Loucy (cell line): ENCODE measurements around the gene IQCE.

Source experiments
- H2AFZ ChIP-seq: fragments of 200-600 bp; sonication (generic); 2 replicates; pipeline ENCODE4 v1.6.0; 2016; ENCODE audit warnings: antibody characterized with exemption, mild to moderate bottlenecking, low read length, moderate library complexity
- H3F3A ChIP-seq: fragments of 200-600 bp; 2 replicates; pipeline ENCODE4 v1.6.0; 2016; ENCODE audit warnings: antibody characterized with exemption, low read depth, mild to moderate bottlenecking
- H3K27me3 ChIP-seq: fragments of 200-600 bp; sonication (generic); 2 replicates; pipeline ENCODE4 v1.6.1; 2014; ENCODE audit warnings: low read length, mild to moderate bottlenecking; ENCODE audit not compliant: insufficient read depth, poor library complexity, severe bottlenecking
- H3K36me3 ChIP-seq: fragments of 200-600 bp; sonication (generic); 2 replicates; pipeline ENCODE4 v1.6.1; 2016; ENCODE audit warnings: low read length; ENCODE audit not compliant: insufficient read depth
- H3K4me1 ChIP-seq: fragments of 200-600 bp; sonication (generic); 2 replicates; pipeline ENCODE4 v1.5.1; 2014; ENCODE audit warnings: low read length, mild to moderate bottlenecking; ENCODE audit not compliant: insufficient read depth, poor library complexity, severe bottlenecking
- H3K4me2 ChIP-seq: fragments of 200-600 bp; sonication (generic); 2 replicates; pipeline ENCODE4 v1.6.0; 2014; ENCODE audit warnings: antibody characterized with exemption, low read length, low read depth, mild to moderate bottlenecking; ENCODE audit not compliant: poor library complexity, severe bottlenecking
- H3K4me3 ChIP-seq: fragments of 200-600 bp; sonication (generic); 2 replicates; pipeline ENCODE4 v1.5.1; 2014; ENCODE audit warnings: low read length, mild to moderate bottlenecking, mixed read lengths; ENCODE audit not compliant: poor library complexity, severe bottlenecking
- H3K79me2 ChIP-seq: fragments of 200-600 bp; sonication (generic); 2 replicates; pipeline ENCODE4 v1.6.1; 2014; ENCODE audit warnings: low read length; ENCODE audit not compliant: insufficient read depth
- H3K9ac ChIP-seq: fragments of 200-600 bp; sonication (generic); 2 replicates; pipeline ENCODE4 v1.6.0; 2014; ENCODE audit warnings: mild to moderate bottlenecking, low read depth, low read length, moderate library complexity; ENCODE audit not compliant: poor library complexity, severe bottlenecking
- H3K9me2 ChIP-seq: fragments of 200-600 bp; sonication (generic); replicated peaks from 2 replicates; pipeline ENCODE4 v1.6.1; 2016; ENCODE audit warnings: low read depth, low read length, mixed read lengths
- H3K9me3 ChIP-seq: fragments of 200-600 bp; sonication (generic); 2 replicates; pipeline ENCODE4 v1.6.1; 2014; ENCODE audit warnings: mild to moderate bottlenecking, antibody characterized with exemption, low read length, low read depth; ENCODE audit not compliant: insufficient read depth
- H4K20me1 ChIP-seq: fragments of 200-600 bp; sonication (generic); 2 replicates; pipeline ENCODE4 v1.6.0; 2014; ENCODE audit warnings: antibody characterized with exemption, low read length, mild to moderate bottlenecking; ENCODE audit not compliant: insufficient read depth, poor library complexity, severe bottlenecking
- CTCF ChIP-seq: fragments of 200-600 bp; sonication (generic); conservative IDR thresholded peaks from 2 replicates; pipeline ENCODE4 v1.5.1; 2014; ENCODE audit warnings: mild to moderate bottlenecking, antibody characterized with exemption, low read length
- EZH2phosphoT487 ChIP-seq: fragments of 200-600 bp; IDR thresholded peaks from 2 replicates; pipeline ENCODE4 v1.6.1; 2018; ENCODE audit warnings: antibody characterized with exemption, mild to moderate bottlenecking, moderate library complexity, borderline replicate concordance

Gene IQCE

GRCh38 chr7:2651847-2652735 lies 93.3 kb downstream of the IQCE start:
- Histone ChIP-seq H3K9me3 (no peaks in the 10 kb centered on the region), H3K4me1 (no peaks in the 10 kb centered on the region), H3K9ac (no peak overlapping the region), H3K79me2 (no peaks in the 10 kb centered on the region), H3K27me3 (no peaks in the 10 kb centered on the region), H3K9me2 (no peaks in the 10 kb centered on the region), H2AFZ (no peak overlapping the region), H3K4me2 (no peak overlapping the region), H3K4me3 (no peak overlapping the region), H3F3A (no peaks in the 10 kb centered on the region), H4K20me1 (peaks cover 13% of the 10 kb centered on the region), H3K36me3 (peaks cover 60% of the 10 kb centered on the region; the same call in 1 of the 2 replicates)
- TF ChIP-seq CTCF (no peak), EZH2phosphoT487 (no peak)

- Histone ChIP-seq H3K9me2 (no peaks in the 10 kb centered on the region), H4K20me1 (peaks cover 6% of the 10 kb centered on the region), H3K27me3 (no peaks in the 10 kb centered on the region), H3K4me2 (no peak overlapping the region), H3K4me1 (no peaks in the 10 kb centered on the region), H3K4me3 (no peak overlapping the region), H2AFZ (no peak overlapping the region), H3K9ac (no peak overlapping the region), H3F3A (no peaks in the 10 kb centered on the region), H3K79me2 (no peaks in the 10 kb centered on the region), H3K36me3 (peaks cover 58% of the 10 kb centered on the region; the same call in 1 of the 2 replicates), H3K9me3 (no peaks in the 10 kb centered on the region)
- TF ChIP-seq CTCF (no peak), EZH2phosphoT487 (no peak)
These were observed 93.9 kb downstream of the IQCE start for GRCh38 chr7:2652736-2653060.

- no peak overlapping the region for H2AFZ ChIP-seq
- no peaks in the 10 kb centered on the region for H3K9me3 ChIP-seq
- no peaks in the 10 kb centered on the region for H3F3A ChIP-seq
- no peaks in the 10 kb centered on the region for H4K20me1 ChIP-seq
- H3K4me3 ChIP-seq = no peak overlapping the region
- H3K4me1 ChIP-seq = no peaks in the 10 kb centered on the region
- no peak overlapping the region for H3K4me2 ChIP-seq
- H3K36me3 ChIP-seq = peaks cover 46% of the 10 kb centered on the region; the same call in 1 of the 2 replicates
- H3K9me2 ChIP-seq = no peaks in the 10 kb centered on the region
- no peak overlapping the region for H3K9ac ChIP-seq
- no peaks in the 10 kb centered on the region for H3K79me2 ChIP-seq
- TF ChIP-seq CTCF (no peak), EZH2phosphoT487 (no peak)
- H3K27me3 ChIP-seq = no peaks in the 10 kb centered on the region
These were observed 95.3 kb downstream of the IQCE start for GRCh38 chr7:2654059-2654458.
